Bronchial epithelial cell (primary cell): Measurements from ENCODE around the gene RABGAP1L. TPM values are rescaled to one million over a fixed set of nuclear protein-coding genes. Genes with fewer than 3 reads are reported as not detected.

Experiments used
- DNase-seq: peaks from one replicate; pipeline ENCODE4 v3.0.0-alpha.2; 2010; ENCODE audit warnings: low read depth
- FAIRE-seq: peaks from 2 replicates; lab custom pipeline; 2011; peaks lifted over from hg19 to GRCh38; lab: Jason Lieb, UNC
- H3K27me3 ChIP-seq: 2 replicates; pipeline ENCODE4 v1.5.1; 2011; ENCODE audit warnings: low read length; ENCODE audit not compliant: control insufficient read depth, insufficient read depth
- H3K36me3 ChIP-seq: 2 replicates; pipeline ENCODE4 v1.5.1; 2011; ENCODE audit warnings: low read length; ENCODE audit not compliant: control insufficient read depth, insufficient read depth
- H3K4me3 ChIP-seq: 2 replicates; pipeline ENCODE4 v1.5.1; 2011; ENCODE audit warnings: mild to moderate bottlenecking, low read depth, low read length, control low read depth
- CTCF ChIP-seq: IDR thresholded peaks from 2 replicates; pipeline ENCODE4 v1.5.1; 2011; ENCODE audit warnings: mild to moderate bottlenecking, moderate library complexity, low read length, control low read depth, inconsistent platforms; ENCODE audit not compliant: insufficient read depth, severe bottlenecking
- total RNA-seq: library from RNA; depleted of rRNA; stranded (reverse); fragments of >200 nt; gene quantifications from 2 replicates; pipeline ENCODE4 v1.2.1, GENCODE V29; 2014

The RABGAP1L gene
- total RNA-seq, 1 donor from 2014 or later = 37.4 TPM

DNA sequence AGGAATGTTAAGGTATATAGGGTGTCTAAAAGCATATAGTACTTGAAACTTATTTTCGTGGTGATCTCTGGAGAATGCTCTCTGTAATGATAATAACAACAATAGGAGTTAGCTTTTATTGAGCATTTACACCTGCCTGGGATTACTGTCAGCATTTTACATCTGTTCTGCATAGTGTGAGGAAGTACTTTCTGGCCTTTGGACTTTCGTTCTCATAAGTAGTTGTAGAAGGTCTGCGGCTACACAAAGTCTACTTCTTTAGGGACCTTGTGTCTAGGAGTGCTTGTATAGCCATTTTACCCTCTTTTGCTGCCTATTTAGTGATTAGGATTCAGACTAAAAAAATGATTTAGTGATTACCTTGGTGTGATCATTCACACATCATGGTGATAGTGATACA lies 184.8 kb downstream of the RABGAP1L start:
- TF ChIP-seq CTCF = no peak
- Histone ChIP-seq H3K36me3 (no peaks in the 10 kb centered on the region), H3K27me3 (no peaks in the 10 kb centered on the region), H3K4me3 (no peak overlapping the region)
- FAIRE-seq (no peak), DNase-seq (no peak)

DNA sequence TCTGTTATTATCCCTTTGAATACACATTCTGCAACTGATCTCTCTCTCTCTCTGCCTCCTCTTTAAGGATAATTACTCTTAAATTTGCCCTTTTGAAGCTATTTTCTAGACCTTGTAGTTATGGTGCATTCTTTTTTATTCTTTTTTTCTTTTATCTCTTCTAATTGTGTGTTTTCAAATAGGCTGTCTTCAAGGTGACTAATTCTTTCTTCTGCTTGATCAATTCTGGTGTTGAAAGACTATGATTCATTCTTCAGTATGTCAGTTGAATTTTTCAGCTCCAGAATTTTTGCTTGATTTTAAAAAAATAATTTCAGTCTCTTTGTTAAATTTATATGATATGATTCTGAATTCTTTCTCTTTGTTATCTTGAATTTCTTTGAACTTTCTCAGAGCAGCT lies 192.8 kb downstream of the RABGAP1L start:
- Histone ChIP-seq H3K27me3 (no peaks in the 10 kb centered on the region), H3K4me3 (no peak overlapping the region), H3K36me3 (no peaks in the 10 kb centered on the region)
- TF ChIP-seq CTCF = no peak
- DNase-seq (peak; percentile 61), FAIRE-seq (no peak)

GRCh38 chr1:174352883-174353608 lies 193.7 kb downstream of the RABGAP1L start:
- FAIRE-seq (peak; percentile 28), DNase-seq (no peak)
- no peak overlapping the region for H3K4me3 ChIP-seq

DNA sequence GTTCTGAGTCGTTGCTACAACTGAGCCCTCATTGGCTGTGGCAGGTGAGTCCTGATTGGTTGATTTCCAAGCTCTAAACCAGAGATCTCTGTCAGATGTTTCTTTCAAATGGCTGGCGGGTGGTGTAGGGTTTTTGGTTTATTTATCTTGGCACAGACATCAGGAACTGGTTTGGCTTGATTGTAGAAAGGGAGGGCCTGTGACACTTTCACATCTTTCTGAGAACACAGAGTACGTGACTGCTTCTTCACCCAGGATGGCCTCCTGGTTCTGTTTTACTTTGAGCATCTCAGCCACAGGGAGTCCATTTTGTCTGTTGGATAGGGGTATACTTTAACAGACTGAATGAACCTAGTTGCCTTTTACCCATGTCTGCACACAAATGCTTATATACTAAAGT lies 199.0 kb downstream of the RABGAP1L start:
- FAIRE-seq (no peak), DNase-seq (no peak)
- Histone ChIP-seq H3K36me3 (no peaks in the 10 kb centered on the region), H3K27me3 (no peaks in the 10 kb centered on the region), H3K4me3 (no peak overlapping the region)
- no peak for TF ChIP-seq CTCF

More at GRCh38 chr1:174352883-174353608, 193.7 kb downstream of the RABGAP1L start:
- TF ChIP-seq CTCF = no peak
- Histone ChIP-seq H3K27me3 (no peaks in the 10 kb centered on the region), H3K36me3 (no peaks in the 10 kb centered on the region)

GRCh38 chr1:174358786-174359453 lies 199.6 kb downstream of the RABGAP1L start:
- no peak for TF ChIP-seq CTCF
- FAIRE-seq = no peak
- DNase-seq = no peak
- no peak overlapping the region for H3K4me3 ChIP-seq
- H3K36me3 ChIP-seq = no peaks in the 10 kb centered on the region
- H3K27me3 ChIP-seq = no peaks in the 10 kb centered on the region
